GDM1 (cell line): ENCODE results near the gene ALDH18A1.
"Not testable (repeated sequence)": the region's sequence is repeated elsewhere in the genome, so short reads cannot be mapped to it uniquely, and the experiment has no call there.

Source experiments
- DNase-seq: peaks from one replicate; lab custom pipeline; 2025; lab: John Stamatoyannopoulos, UW

Gene ALDH18A1

GRCh38 chr10:95650232-95650631 is 6.3 kb downstream of the ALDH18A1 start:
- DNase-seq, result no peak

DNA sequence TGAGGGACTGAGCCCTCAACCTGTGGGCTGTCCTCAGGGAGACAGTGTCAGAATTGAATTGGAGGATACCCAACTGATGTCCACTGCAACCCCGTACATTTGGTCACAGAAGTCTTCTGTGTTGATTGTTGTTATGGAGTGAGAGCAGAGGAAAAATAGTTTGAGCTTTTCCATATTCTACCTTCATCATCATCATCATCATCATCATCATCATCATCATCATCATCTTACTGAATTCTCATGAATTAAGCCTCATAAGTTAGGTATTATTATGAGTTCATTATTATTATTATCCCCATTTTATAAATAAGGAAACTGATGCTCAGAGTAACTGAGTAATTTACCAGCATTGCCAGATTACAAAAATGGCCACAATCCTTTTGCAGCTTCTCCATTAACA is 8.4 kb downstream of the ALDH18A1 start:
- no peak for DNase-seq

- DNase-seq, result no peak
Observed at GRCh38 chr10:95646160-95646559, 10.4 kb downstream of the ALDH18A1 start.

GRCh38 chr10:95644901-95645300 is 11.6 kb downstream of the ALDH18A1 start:
- DNase-seq, result no peak

- DNase-seq, result no peak
Observed at GRCh38 chr10:95640891-95641315, 15.6 kb downstream of the ALDH18A1 start.

DNA sequence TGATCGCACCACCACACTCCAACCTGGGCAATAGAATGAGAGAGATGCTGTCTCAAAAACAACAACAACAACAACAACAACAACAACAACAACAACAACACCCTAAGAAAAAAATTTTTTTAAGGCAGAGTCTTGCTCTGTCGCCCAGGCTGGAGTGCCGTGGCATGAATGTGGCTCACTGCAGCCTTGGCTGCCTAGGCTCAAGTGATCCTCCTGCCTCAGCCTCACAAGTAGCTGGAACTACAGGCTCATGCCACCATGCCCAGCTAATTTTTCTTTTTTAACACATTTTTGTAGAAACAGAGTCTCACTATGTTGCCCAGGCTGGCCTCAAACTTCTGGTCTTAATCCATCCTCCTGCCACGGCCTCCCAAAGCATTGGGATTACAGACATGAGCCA is 18.6 kb downstream of the ALDH18A1 start:
- DNase-seq, result no peak

GRCh38 chr10:95637140-95637539 is 19.4 kb downstream of the ALDH18A1 start:
- no peak for DNase-seq

GRCh38 chr10:95635319-95635733 is 21.2 kb downstream of the ALDH18A1 start:
- no peak for DNase-seq

GRCh38 chr10:95628786-95629185 is 27.7 kb downstream of the ALDH18A1 start:
- no peak for DNase-seq

DNA sequence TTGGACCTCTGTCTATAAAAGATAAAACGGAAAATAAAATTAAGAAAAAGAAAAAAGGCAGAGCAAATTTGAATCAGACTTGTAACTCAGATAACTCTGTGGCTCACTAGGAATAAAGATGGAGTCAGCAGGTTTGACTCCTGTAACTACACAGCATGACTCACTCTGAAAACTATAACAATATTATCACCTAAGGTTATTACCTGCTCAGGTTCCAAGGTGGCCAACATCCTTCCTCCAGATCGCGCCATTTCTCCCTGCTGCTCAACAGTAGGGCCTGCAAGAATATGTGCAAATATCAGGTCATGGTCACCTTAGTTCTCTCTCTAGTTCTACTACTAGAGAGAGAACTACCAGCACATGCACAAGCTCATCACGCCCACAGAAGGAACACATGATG is 30.0 kb downstream of the ALDH18A1 start:
- no peak for DNase-seq

DNA sequence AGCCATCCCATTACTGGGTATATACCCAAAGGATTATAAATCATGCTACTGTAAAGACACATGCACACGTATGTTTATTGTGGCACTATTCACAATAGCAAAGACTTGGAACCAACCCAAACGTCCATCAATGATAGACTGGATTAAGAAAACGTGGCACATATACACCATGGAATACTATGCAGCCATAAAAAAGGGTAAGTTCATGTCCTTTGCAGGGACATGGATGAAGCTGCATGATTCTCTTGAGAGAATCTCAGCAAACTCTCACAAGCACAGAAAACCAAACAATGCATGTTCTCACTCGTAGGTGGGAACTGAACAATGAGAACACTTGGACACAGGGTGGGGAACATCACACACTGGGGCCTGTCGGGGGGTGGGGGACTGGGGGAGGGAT is 36.1 kb downstream of the ALDH18A1 start:
- not testable (repeated sequence) for DNase-seq

- no peak for DNase-seq
Observed at GRCh38 chr10:95618101-95618500, 38.4 kb downstream of the ALDH18A1 start.

- DNase-seq, result no peak
Observed at GRCh38 chr10:95616446-95616845, 40.1 kb downstream of the ALDH18A1 start.

- no peak for DNase-seq
Observed at GRCh38 chr10:95613330-95613729, 43.2 kb downstream of the ALDH18A1 start.

DNA sequence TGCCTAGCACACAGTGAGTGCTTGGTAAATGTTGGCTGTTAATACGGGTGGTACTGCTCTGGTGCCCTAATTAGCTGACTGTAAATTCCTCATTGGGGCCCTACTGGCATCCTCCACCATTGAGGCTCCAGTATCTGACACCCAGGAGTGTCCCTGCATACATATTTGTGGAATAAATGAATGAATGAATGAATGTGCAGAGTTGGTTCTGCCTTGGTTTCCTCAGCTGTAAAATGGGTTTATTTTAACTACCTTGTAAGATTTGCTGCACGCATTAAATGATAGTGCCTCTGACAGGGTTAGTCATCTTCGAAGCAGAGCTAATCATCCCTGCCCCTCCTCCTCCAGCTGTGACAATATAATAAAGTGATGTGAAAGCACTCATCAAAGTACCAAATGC is 45.8 kb downstream of the ALDH18A1 start:
- DNase-seq, result no peak

DNA sequence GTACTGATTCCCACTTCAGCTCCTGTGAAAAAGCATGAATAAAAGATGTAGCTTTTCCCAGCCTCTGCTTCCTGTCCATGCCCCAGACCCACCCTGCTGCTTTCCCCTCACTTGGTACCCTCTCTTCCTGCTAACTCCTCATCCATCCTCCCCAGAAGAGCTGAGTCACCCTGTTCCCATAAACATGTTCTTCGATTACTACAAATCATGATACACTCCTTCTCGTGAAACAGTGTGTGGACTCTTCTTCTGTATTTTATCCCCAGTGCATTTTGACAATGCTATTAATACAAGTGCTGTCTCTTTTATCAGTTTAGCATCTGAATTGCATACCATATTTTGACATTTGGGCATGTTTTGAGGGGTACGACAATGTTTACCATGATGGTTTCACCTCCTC is 49.6 kb downstream of the ALDH18A1 start:
- no peak for DNase-seq

GRCh38 chr10:95605163-95605562 is 51.3 kb downstream of the ALDH18A1 start:
- DNase-seq, result no peak

- no peak for DNase-seq
Observed at GRCh38 chr10:95604630-95605029, 51.9 kb downstream of the ALDH18A1 start.

DNA sequence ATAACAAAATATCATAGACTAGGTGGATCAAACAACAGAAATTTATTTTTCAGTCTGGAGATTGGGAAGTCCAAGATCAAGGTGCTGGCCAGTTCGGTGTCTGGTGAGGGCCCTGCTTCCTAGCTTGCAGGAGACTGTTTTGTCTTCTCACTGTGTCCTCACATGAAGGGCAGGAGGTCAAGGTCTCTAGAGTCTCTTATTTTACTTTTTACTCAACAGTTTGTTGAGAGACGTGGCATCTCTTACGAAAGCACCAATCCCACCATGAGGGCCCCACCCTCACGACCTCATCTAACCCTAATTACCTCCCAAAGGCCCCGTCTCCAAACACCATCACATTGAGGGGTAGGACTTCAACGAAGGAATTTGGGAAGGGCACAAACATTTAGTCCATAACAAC is 54.1 kb downstream of the ALDH18A1 start:
- DNase-seq, result no peak

- DNase-seq, result peak; percentile 59
Observed at GRCh38 chr10:95601116-95601719, 55.3 kb downstream of the ALDH18A1 start.

- DNase-seq, result no peak
Observed at GRCh38 chr10:95600158-95600557, 56.4 kb downstream of the ALDH18A1 start.

GRCh38 chr10:95597788-95598187 is 58.7 kb downstream of the ALDH18A1 start:
- no peak for DNase-seq

DNA sequence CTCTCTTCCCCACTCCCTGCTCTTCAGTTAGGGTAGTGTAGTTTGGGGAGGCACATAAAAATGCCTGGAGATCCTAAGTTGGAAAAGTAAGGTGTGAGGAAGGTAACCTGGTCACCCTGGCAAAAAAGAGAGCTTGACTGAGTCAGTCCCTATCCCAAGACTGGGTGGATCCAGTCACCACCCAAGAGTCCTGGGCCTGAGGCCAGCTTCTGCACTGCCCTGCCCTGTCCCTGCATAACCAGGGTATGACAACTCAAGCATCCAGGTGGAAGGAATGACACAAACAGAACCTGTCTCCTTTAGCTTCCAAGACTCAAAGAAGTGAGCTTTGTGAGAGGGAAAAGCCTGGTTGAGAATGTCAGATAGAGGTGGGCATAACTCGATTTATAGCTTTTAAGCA is 68.5 kb downstream of the ALDH18A1 start:
- DNase-seq, result no peak

DNA sequence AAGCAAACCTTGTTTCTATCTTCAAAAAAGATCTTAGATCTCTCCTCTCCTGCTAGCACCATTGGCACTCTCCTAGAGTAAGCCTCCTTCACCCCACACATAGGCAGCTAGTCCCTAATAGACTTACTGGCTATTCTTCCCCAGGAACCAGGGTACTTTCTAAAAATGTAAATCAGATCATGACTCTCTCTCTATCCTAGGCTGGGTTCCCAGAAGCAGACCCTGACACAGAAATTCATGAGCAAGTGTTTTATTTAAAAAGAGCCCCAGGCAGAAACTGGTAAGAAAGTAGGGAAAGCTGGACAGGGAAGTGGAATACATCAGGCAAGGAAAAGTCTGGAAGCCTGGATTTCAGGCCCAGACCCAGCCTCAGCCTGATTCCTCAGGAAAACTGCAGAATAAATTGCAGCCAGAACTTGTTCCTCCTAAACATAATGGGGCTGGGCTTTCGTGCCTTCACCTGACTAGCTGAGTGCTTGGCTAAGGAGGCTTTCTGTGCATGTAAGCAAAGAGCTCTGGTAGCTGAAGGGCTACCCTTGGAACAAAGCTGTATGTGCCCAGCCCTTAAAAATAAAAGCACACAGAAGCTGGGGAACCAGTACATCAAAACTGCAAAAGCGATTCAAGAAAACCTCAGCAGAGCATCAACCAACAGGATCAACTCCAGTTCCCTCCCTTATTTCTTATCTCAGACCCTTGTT is 76.5 kb downstream of the ALDH18A1 start:
- DNase-seq, result no peak
